ENCODE measurements around the gene PPARD.
A peak's percentile ranks its signal among the peaks of the same experiment; 100 is the strongest.

The PPARD gene

GRCh38 chr6:35358086-35358485, 15.7 kb downstream of the PPARD start:
- DNase-seq: no peak

GRCh38 chr6:35359346-35359743, 17.0 kb downstream of the PPARD start:
- no peak for DNase-seq

- DNase-seq: no peak
Measured at GRCh38 chr6:35359744-35360348, 17.5 kb downstream of the PPARD start.

- no peak for DNase-seq
Measured at GRCh38 chr6:35360349-35361138, 18.2 kb downstream of the PPARD start.

GRCh38 chr6:35362200-35362599, 19.8 kb downstream of the PPARD start:
- DNase-seq: no peak

GRCh38 chr6:35363293-35363750, 21.0 kb downstream of the PPARD start:
- DNase-seq: no peak

GRCh38 chr6:35365594-35366203, 23.3 kb downstream of the PPARD start:
- no peak for DNase-seq

GRCh38 chr6:35366204-35366596, 23.8 kb downstream of the PPARD start:
- no peak for DNase-seq

GRCh38 chr6:35367646-35368037, 25.3 kb downstream of the PPARD start:
- DNase-seq: no peak

- no peak for DNase-seq
Measured at GRCh38 chr6:35368038-35368887, 25.9 kb downstream of the PPARD start.

- peak; percentile 21 for DNase-seq
Measured at GRCh38 chr6:35370124-35370741, 27.9 kb downstream of the PPARD start.

GRCh38 chr6:35370785-35371493, 28.6 kb downstream of the PPARD start:
- no peak for DNase-seq

- no peak for DNase-seq
Measured at GRCh38 chr6:35371494-35372262, 29.3 kb downstream of the PPARD start.

- DNase-seq: no peak
Measured at GRCh38 chr6:35372633-35373032, 30.3 kb downstream of the PPARD start.

GRCh38 chr6:35376281-35376680, 33.9 kb downstream of the PPARD start:
- no peak for DNase-seq

GRCh38 chr6:35377002-35377401, 34.6 kb downstream of the PPARD start:
- no peak for DNase-seq

- DNase-seq: no peak
Measured at GRCh38 chr6:35378261-35378660, 35.9 kb downstream of the PPARD start.

- DNase-seq: no peak
Measured at GRCh38 chr6:35381132-35381531, 38.8 kb downstream of the PPARD start.

GRCh38 chr6:35382015-35382414, 39.7 kb downstream of the PPARD start:
- DNase-seq: no peak

- DNase-seq: no peak
Measured at GRCh38 chr6:35385457-35386202, 43.3 kb downstream of the PPARD start.
